Measurements from ENCODE around the gene CWC27.

The CWC27 gene

GRCh38 chr5:65009207-65009606 is 240.5 kb downstream of the CWC27 start:
- Histone ChIP-seq H2AK5ac (ENCODE audit: low read length, severe bottlenecking) (no peak overlapping the region), H2BK15ac (ENCODE audit: low read depth, poor library complexity, severe bottlenecking) (no peak overlapping the region), H3K9ac (ENCODE audit: low read length) (no peak overlapping the region), H3K14ac (ENCODE audit: low read length in 2 of 2) (no peak overlapping the region), H3K79me1 (replicated peaks; ENCODE audit: low read length, poor library complexity, severe bottlenecking) (peaks cover 6% of the 10 kb centered on the region), H3K27me3 (ENCODE audit: control insufficient read depth in 1 of 2, insufficient read depth in 1 of 2, low read length in 2 of 2) (no peaks in the 10 kb centered on the region), H2BK120ac (ENCODE audit: low read depth, low read length) (no peak overlapping the region), H3K9me3 (ENCODE audit: control insufficient read depth, low read length) (no peaks in the 10 kb centered on the region), H2BK5ac (ENCODE audit: low read depth, low read length, poor library complexity, severe bottlenecking) (no peak overlapping the region), H3K18ac (ENCODE audit: low read depth in 1 of 2, low read length in 2 of 2) (no peak overlapping the region), H4K8ac (ENCODE audit: low read length) (no peak overlapping the region), H2BK12ac (ENCODE audit: low read length in 2 of 2) (no peak overlapping the region), H3K4me2 (ENCODE audit: low read length, poor library complexity, severe bottlenecking) (no peak overlapping the region), H3K4ac (ENCODE audit: low read depth in 1 of 2, low read length in 2 of 2) (no peak overlapping the region), H4K91ac (ENCODE audit: low read length) (no peak overlapping the region), H3K36me3 (ENCODE audit: control insufficient read depth in 1 of 2, insufficient read depth in 2 of 2, low read depth in 1 of 2, low read length in 2 of 2) (peaks cover 0 to 6% of the 10 kb centered on the region in 2 experiments), H3K4me1 (ENCODE audit: control insufficient read depth, insufficient read depth, low read depth, low read length) (peaks cover 2% of the 10 kb centered on the region), H2AFZ (ENCODE audit: low read depth, low read length) (no peak overlapping the region), H3K23ac (ENCODE audit: low read length in 2 of 2) (no peak overlapping the region), H3K4me3 (ENCODE audit: insufficient read depth in 1 of 2, low read depth in 1 of 2, low read length in 2 of 2) (no peak overlapping the region), H3K27ac (ENCODE audit: low read length, poor library complexity, severe bottlenecking) (no peak overlapping the region)
- no peak for DNase-seq
- WGBS, result 100% methylated on average over 1 of the region's 1 CpG

GRCh38 chr5:65010841-65011240 is 242.1 kb downstream of the CWC27 start:
- peaks cover 1% of the 10 kb centered on the region for H3K79me1 ChIP-seq (replicated peaks; ENCODE audit: low read length, poor library complexity, severe bottlenecking)

DNA sequence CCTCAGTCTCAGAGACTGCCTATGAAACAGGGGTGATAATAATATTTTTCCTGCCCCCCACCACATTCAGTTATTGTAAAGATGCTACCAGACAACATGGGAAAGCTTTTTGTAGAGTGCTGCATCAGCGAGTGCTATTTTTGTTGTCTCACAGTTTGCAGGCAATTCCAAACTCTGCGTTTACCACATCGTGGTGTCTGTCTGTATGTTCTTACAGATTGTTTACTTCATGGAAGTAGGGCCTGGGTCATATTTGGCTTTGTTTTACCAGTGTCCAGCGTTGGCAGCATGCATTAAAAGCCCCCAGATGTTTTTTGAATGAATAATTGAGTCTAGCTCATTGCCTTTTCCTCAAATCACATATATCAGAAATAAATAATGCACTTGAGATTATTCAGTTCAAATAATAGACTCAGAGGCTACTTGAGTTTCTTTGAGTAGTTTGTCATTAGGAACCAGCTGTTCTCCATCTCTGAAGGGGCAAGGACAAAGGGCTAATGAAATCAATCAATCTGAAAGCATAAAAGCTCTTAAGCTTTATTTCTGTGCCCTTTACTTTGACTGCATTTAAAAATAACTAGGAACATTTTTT is 243.7 kb downstream of the CWC27 start:
- H3K4me1 ChIP-seq (ENCODE audit: control insufficient read depth, insufficient read depth, low read depth, low read length), result peaks cover 2% of the 10 kb centered on the region
- no peak overlapping the region for H3K23ac ChIP-seq (ENCODE audit: low read length in 2 of 2)
- H4K8ac ChIP-seq (ENCODE audit: low read length), result no peak overlapping the region
- H2BK12ac ChIP-seq (ENCODE audit: low read length in 2 of 2), result no peak overlapping the region
- no peak overlapping the region for H2BK120ac ChIP-seq (ENCODE audit: low read depth, low read length)
- H2BK5ac ChIP-seq (ENCODE audit: low read depth, low read length, poor library complexity, severe bottlenecking), result no peak overlapping the region
- no peaks in the 10 kb centered on the region for H3K27me3 ChIP-seq (ENCODE audit: control insufficient read depth in 1 of 2, insufficient read depth in 1 of 2, low read length in 2 of 2)
- H3K27ac ChIP-seq (ENCODE audit: low read length, poor library complexity, severe bottlenecking), result no peak overlapping the region
- H3K14ac ChIP-seq (ENCODE audit: low read length in 2 of 2), result no peak overlapping the region
- H3K4ac ChIP-seq (ENCODE audit: low read depth in 1 of 2, low read length in 2 of 2), result no peak overlapping the region
- 11% methylated on average over 3 of the region's 4 CpGs for WGBS
- H3K4me2 ChIP-seq (ENCODE audit: low read length, poor library complexity, severe bottlenecking), result no peak overlapping the region
- H3K18ac ChIP-seq (ENCODE audit: low read depth in 1 of 2, low read length in 2 of 2), result no peak overlapping the region
- no peaks in the 10 kb centered on the region for H3K36me3 ChIP-seq (ENCODE audit: control insufficient read depth in 1 of 2, insufficient read depth in 2 of 2, low read depth in 1 of 2, low read length in 2 of 2)
- DNase-seq, result peak; percentile 69
- H3K9ac ChIP-seq (ENCODE audit: low read length), result peak overlapping the region; percentile 42
- no peak overlapping the region for H2AFZ ChIP-seq (ENCODE audit: low read depth, low read length)
- H4K91ac ChIP-seq (ENCODE audit: low read length), result no peak overlapping the region
- no peak overlapping the region for H2AK5ac ChIP-seq (ENCODE audit: low read length, severe bottlenecking)
- H3K4me3 ChIP-seq (ENCODE audit: insufficient read depth in 1 of 2, low read depth in 1 of 2, low read length in 2 of 2), result no peak overlapping the region
- no peak overlapping the region for H2BK15ac ChIP-seq (ENCODE audit: low read depth, poor library complexity, severe bottlenecking)
- H3K9me3 ChIP-seq (ENCODE audit: control insufficient read depth, low read length), result no peaks in the 10 kb centered on the region
- peaks cover 1% of the 10 kb centered on the region for H3K79me1 ChIP-seq (replicated peaks; ENCODE audit: low read length, poor library complexity, severe bottlenecking)

More at GRCh38 chr5:65010841-65011240, 242.1 kb downstream of the CWC27 start:
- no peak overlapping the region for H3K23ac ChIP-seq (ENCODE audit: low read length in 2 of 2)
- no peak overlapping the region for H3K27ac ChIP-seq (ENCODE audit: low read length, poor library complexity, severe bottlenecking)
- WGBS, result 100% methylated on average over 1 of the region's 1 CpG
- no peaks in the 10 kb centered on the region for H3K9me3 ChIP-seq (ENCODE audit: control insufficient read depth, low read length)
- no peaks in the 10 kb centered on the region for H3K27me3 ChIP-seq (ENCODE audit: control insufficient read depth in 1 of 2, insufficient read depth in 1 of 2, low read length in 2 of 2)
- peak overlapping the region in 1 of 2 experiments; percentile 28 for H3K18ac ChIP-seq (ENCODE audit: low read depth in 1 of 2, low read length in 2 of 2)
- H2BK5ac ChIP-seq (ENCODE audit: low read depth, low read length, poor library complexity, severe bottlenecking), result no peak overlapping the region
- no peak for DNase-seq
- H2BK15ac ChIP-seq (ENCODE audit: low read depth, poor library complexity, severe bottlenecking), result no peak overlapping the region
- H4K91ac ChIP-seq (ENCODE audit: low read length), result no peak overlapping the region
- no peak overlapping the region for H3K4me3 ChIP-seq (ENCODE audit: insufficient read depth in 1 of 2, low read depth in 1 of 2, low read length in 2 of 2)
- no peak overlapping the region for H2AFZ ChIP-seq (ENCODE audit: low read depth, low read length)
- no peak overlapping the region for H3K9ac ChIP-seq (ENCODE audit: low read length)
- H3K36me3 ChIP-seq (ENCODE audit: control insufficient read depth in 1 of 2, insufficient read depth in 2 of 2, low read depth in 1 of 2, low read length in 2 of 2), result no peaks in the 10 kb centered on the region
- no peak overlapping the region for H2AK5ac ChIP-seq (ENCODE audit: low read length, severe bottlenecking)
- no peak overlapping the region for H3K14ac ChIP-seq (ENCODE audit: low read length in 2 of 2)
- H4K8ac ChIP-seq (ENCODE audit: low read length), result no peak overlapping the region
- peak overlapping the region in 1 of 2 experiments; percentile 42 for H2BK12ac ChIP-seq (ENCODE audit: low read length in 2 of 2)
- no peak overlapping the region for H2BK120ac ChIP-seq (ENCODE audit: low read depth, low read length)
- H3K4me2 ChIP-seq (ENCODE audit: low read length, poor library complexity, severe bottlenecking), result no peak overlapping the region
- H3K4ac ChIP-seq (ENCODE audit: low read depth in 1 of 2, low read length in 2 of 2), result no peak overlapping the region
- H3K4me1 ChIP-seq (ENCODE audit: control insufficient read depth, insufficient read depth, low read depth, low read length), result peaks cover 2% of the 10 kb centered on the region

DNA sequence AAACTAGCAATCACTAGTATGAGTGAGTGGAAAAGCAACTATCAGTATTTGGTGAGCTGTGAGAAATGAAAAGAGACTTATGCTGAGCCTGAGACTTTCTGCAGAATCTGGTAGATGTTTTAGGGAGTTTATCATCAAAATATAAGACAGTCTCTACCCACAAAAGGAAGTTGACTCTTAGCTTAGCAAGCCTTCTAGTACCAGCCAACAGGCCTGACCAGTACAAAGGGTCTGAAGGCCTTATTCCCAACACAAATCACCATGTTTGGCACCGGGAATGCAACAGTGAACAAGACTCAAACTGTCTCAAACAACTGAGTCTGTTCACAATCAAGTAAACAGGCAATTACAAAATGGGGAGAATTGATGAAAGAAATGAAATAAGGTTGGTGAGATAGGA is 244.4 kb downstream of the CWC27 start:
- H3K4ac ChIP-seq (ENCODE audit: low read depth in 1 of 2, low read length in 2 of 2), result no peak overlapping the region
- no peak overlapping the region for H2BK15ac ChIP-seq (ENCODE audit: low read depth, poor library complexity, severe bottlenecking)
- no peak overlapping the region for H4K8ac ChIP-seq (ENCODE audit: low read length)
- no peak overlapping the region for H3K4me2 ChIP-seq (ENCODE audit: low read length, poor library complexity, severe bottlenecking)
- H2BK120ac ChIP-seq (ENCODE audit: low read depth, low read length), result no peak overlapping the region
- H2BK5ac ChIP-seq (ENCODE audit: low read depth, low read length, poor library complexity, severe bottlenecking), result no peak overlapping the region
- no peak overlapping the region for H2AK5ac ChIP-seq (ENCODE audit: low read length, severe bottlenecking)
- H3K4me1 ChIP-seq (ENCODE audit: control insufficient read depth, insufficient read depth, low read depth, low read length), result peaks cover 2% of the 10 kb centered on the region
- H3K27ac ChIP-seq (ENCODE audit: low read length, poor library complexity, severe bottlenecking), result no peak overlapping the region
- DNase-seq, result peak; percentile 68
- peak overlapping the region; percentile 42 for H3K9ac ChIP-seq (ENCODE audit: low read length)
- H3K18ac ChIP-seq (ENCODE audit: low read depth in 1 of 2, low read length in 2 of 2), result peak overlapping the region in 1 of 2 experiments; percentile 1
- H2AFZ ChIP-seq (ENCODE audit: low read depth, low read length), result no peak overlapping the region
- no peak overlapping the region for H3K23ac ChIP-seq (ENCODE audit: low read length in 2 of 2)
- no peaks in the 10 kb centered on the region for H3K9me3 ChIP-seq (ENCODE audit: control insufficient read depth, low read length)
- no peak overlapping the region for H4K91ac ChIP-seq (ENCODE audit: low read length)
- no peak overlapping the region for H3K14ac ChIP-seq (ENCODE audit: low read length in 2 of 2)
- peaks cover 1% of the 10 kb centered on the region for H3K79me1 ChIP-seq (replicated peaks; ENCODE audit: low read length, poor library complexity, severe bottlenecking)
- WGBS, result 50% methylated on average over 1 of the region's 1 CpG
- no peak overlapping the region for H2BK12ac ChIP-seq (ENCODE audit: low read length in 2 of 2)
- H3K36me3 ChIP-seq (ENCODE audit: control insufficient read depth in 1 of 2, insufficient read depth in 2 of 2, low read depth in 1 of 2, low read length in 2 of 2), result no peaks in the 10 kb centered on the region
- no peaks in the 10 kb centered on the region for H3K27me3 ChIP-seq (ENCODE audit: control insufficient read depth in 1 of 2, insufficient read depth in 1 of 2, low read length in 2 of 2)
- no peak overlapping the region for H3K4me3 ChIP-seq (ENCODE audit: insufficient read depth in 1 of 2, low read depth in 1 of 2, low read length in 2 of 2)

Measured in mesenchymal stem cell (in vitro differentiated cells and primary cell).